Transverse colon (tissue), 4 donors: ENCODE measurements around the gene HP1BP3.

Source experiments
- EP300 ChIP-seq: sonication (generic); formaldehyde crosslinking; IDR thresholded peaks from one replicate; pipeline ENCODE4 v1.6.1; 2017; ENCODE audit warnings: antibody characterized with exemption, low read depth
- POLR2A ChIP-seq: fragments of 450-650 bp; IDR thresholded peaks from one replicate; pipeline ENCODE4 v1.6.1; 2016; ENCODE audit warnings: antibody characterized with exemption, mild to moderate bottlenecking, moderate library complexity
- POLR2AphosphoS5 ChIP-seq, 3 donors: sonication (generic); formaldehyde crosslinking; IDR thresholded peaks; one replicate each; pipeline ENCODE4 v1.6.1; 2016; ENCODE audit warnings: antibody characterized with exemption in 3 of 3
- TF ChIP-seq, protein P1 (sequence below), 5 experiments: fragments of 200-600 bp in 3 of 5; fragments of 450-650 bp in 2 of 5; sonication (generic) in 3 of 5; IDR thresholded peaks; 1 replicate in 2 of 5; 2 replicates in 3 of 5; pipeline ENCODE4 v1.5.1; 2016 to 2017; ENCODE audit warnings: antibody characterized with exemption in 5 of 5, inconsistent platforms in 3 of 5, mild to moderate bottlenecking in 2 of 5, moderate library complexity in 1 of 5

DNA sequence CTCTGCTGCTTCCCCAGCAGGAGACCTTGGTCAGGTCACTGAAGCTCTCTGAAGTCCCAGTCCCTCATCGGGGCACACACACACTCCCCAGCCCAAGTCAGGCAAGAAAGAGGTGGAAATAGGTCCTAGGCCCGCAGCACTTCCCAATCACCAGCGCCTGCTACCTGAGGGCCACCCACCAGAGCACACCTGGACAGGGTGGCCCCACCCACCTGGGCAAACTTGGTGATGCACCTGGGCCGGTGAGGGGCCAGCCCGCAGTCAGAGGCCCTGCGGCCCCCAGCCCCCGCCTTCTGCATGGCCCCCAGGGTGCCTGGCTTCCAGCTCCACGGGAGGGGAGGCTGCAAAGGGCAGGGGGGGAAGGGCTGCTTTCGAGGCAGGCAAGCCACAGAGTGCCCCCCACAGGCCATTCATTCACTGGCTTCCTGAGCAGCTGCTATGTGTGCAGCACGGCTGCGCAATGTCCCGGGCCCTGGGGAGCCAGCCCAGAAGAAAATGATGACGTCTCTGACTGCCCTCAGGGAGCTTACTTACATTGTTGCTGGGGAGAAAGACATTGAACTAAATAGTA is 59.3 kb downstream of the HP1BP3 start:
- no peak for TF ChIP-seq POLR2A
- TF ChIP-seq, protein P1, sequence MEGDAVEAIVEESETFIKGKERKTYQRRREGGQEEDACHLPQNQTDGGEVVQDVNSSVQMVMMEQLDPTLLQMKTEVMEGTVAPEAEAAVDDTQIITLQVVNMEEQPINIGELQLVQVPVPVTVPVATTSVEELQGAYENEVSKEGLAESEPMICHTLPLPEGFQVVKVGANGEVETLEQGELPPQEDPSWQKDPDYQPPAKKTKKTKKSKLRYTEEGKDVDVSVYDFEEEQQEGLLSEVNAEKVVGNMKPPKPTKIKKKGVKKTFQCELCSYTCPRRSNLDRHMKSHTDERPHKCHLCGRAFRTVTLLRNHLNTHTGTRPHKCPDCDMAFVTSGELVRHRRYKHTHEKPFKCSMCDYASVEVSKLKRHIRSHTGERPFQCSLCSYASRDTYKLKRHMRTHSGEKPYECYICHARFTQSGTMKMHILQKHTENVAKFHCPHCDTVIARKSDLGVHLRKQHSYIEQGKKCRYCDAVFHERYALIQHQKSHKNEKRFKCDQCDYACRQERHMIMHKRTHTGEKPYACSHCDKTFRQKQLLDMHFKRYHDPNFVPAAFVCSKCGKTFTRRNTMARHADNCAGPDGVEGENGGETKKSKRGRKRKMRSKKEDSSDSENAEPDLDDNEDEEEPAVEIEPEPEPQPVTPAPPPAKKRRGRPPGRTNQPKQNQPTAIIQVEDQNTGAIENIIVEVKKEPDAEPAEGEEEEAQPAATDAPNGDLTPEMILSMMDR (IDR thresholded peaks at IDR 0.05), result no peak
- TF ChIP-seq EP300, result no peak
- TF ChIP-seq POLR2AphosphoS5 (IDR thresholded peaks at IDR 0.05), result no peak
